Hematopoietic multipotent progenitor cell (in vitro differentiated cells): ENCODE measurements around the gene DNAH14. TPM values are rescaled to one million over a fixed set of nuclear protein-coding genes. Genes with fewer than 3 reads are reported as not detected.

Experiments used
- DNase-seq, 3 donors: peaks; one replicate each; pipeline ENCODE4 v3.0.0-alpha.2; 2011 to 2015; ENCODE audit warnings: low read depth in 2 of 3, low spot score in 2 of 3
- total RNA-seq: library from RNA; depleted of rRNA; stranded (reverse); fragments of >200 nt; gene quantifications from one replicate; pipeline ENCODE4 v1.2.3, GENCODE V29; 2012

The DNAH14 gene
- total RNA-seq, 1 donor, result 5.4 TPM

- DNase-seq, result no peak
Observed at GRCh38 chr1:225422795-225423517, 493.5 kb downstream of the DNAH14 start.

GRCh38 chr1:225423518-225423855 is 494.0 kb downstream of the DNAH14 start:
- DNase-seq, result no peak

- DNase-seq, result no peak
Observed at GRCh38 chr1:225424562-225425200, 495.2 kb downstream of the DNAH14 start.

GRCh38 chr1:225425201-225425786 is 495.8 kb downstream of the DNAH14 start:
- DNase-seq, result peak in 2 of 3 donors; percentile 59 to 63

GRCh38 chr1:225426395-225427234 is 497.1 kb downstream of the DNAH14 start:
- DNase-seq, result no peak

GRCh38 chr1:225427235-225428067 is 498.0 kb downstream of the DNAH14 start, which contains the start of gene LBR:
LBR (minus strand) TSS chr1:225428038; CDS start chr1:225424075, 3,963 bp downstream.
- no peak for DNase-seq

GRCh38 chr1:225428068-225428880 is 498.8 kb downstream of the DNAH14 start:
- DNase-seq, result peak; percentile 81 to 94 (median 91)

GRCh38 chr1:225428881-225429455 is 499.5 kb downstream of the DNAH14 start:
- peak in 1 of 3 donors; percentile 94 for DNase-seq

- DNase-seq, result no peak
Observed at GRCh38 chr1:225430301-225430700, 500.8 kb downstream of the DNAH14 start.

- no peak for DNase-seq
Observed at GRCh38 chr1:225431081-225431863, 501.8 kb downstream of the DNAH14 start.

GRCh38 chr1:225434046-225434445 is 504.6 kb downstream of the DNAH14 start:
- DNase-seq, result peak in 1 of 3 donors; percentile 36

GRCh38 chr1:225435076-225435475 is 505.6 kb downstream of the DNAH14 start:
- no peak for DNase-seq

- DNase-seq, result no peak
Observed at GRCh38 chr1:225435487-225435886, 506.0 kb downstream of the DNAH14 start.

GRCh38 chr1:225435957-225436392 is 506.5 kb downstream of the DNAH14 start:
- no peak for DNase-seq

GRCh38 chr1:225437710-225438437 is 508.4 kb downstream of the DNAH14 start:
- DNase-seq, result no peak

GRCh38 chr1:225440380-225441221 is 511.1 kb downstream of the DNAH14 start:
- no peak for DNase-seq
